OCI-LY1 (cell line): ENCODE measurements around the gene HEY2.

Source experiments
- CTCF ChIP-seq: fragments of 200-600 bp; sonication (generic), shearing (Covaris generic); IDR thresholded peaks from 2 replicates; pipeline ENCODE4 v1.5.1; 2017; ENCODE audit warnings: mild to moderate bottlenecking, antibody characterized with exemption, low read length, moderate library complexity, mixed read lengths
- EZH2 ChIP-seq: fragments of 200-600 bp; sonication (generic), shearing (Covaris generic); IDR thresholded peaks from 2 replicates; pipeline ENCODE4 v1.8.0; 2017; ENCODE audit warnings: borderline replicate concordance, mixed run types, mild to moderate bottlenecking, antibody characterized with exemption, low read length, moderate library complexity, mixed read lengths

- TF ChIP-seq CTCF (no peak), EZH2 (no peak)
Observed at GRCh38 chr6:125792172-125792571, 42.7 kb downstream of the HEY2 start.
